HG03354 (cell line): ENCODE measurements around the gene VSNL1.
A peak's percentile ranks its signal among the peaks of the same experiment; 100 is the strongest.

Experiments used
- ATAC-seq: cut with Tn5 transposase; IDR thresholded peaks from one replicate; pipeline ENCODE4 v1.9.1; 2021; ENCODE audit warnings: mild to moderate bottlenecking; ENCODE audit not compliant: unreplicated experiment, poor library complexity, severe bottlenecking

Gene VSNL1

GRCh38 chr2:17578466-17578928, 38.0 kb downstream of the VSNL1 start:
- peak; percentile 53 for ATAC-seq

- no peak for ATAC-seq
Measured at GRCh38 chr2:17579605-17580318, 39.3 kb downstream of the VSNL1 start.

GRCh38 chr2:17580319-17580715, 39.8 kb downstream of the VSNL1 start:
- ATAC-seq: no peak

- ATAC-seq: no peak
Measured at GRCh38 chr2:17581831-17582230, 41.3 kb downstream of the VSNL1 start.

GRCh38 chr2:17583166-17583565, 42.7 kb downstream of the VSNL1 start:
- ATAC-seq: no peak

GRCh38 chr2:17583646-17584045, 43.1 kb downstream of the VSNL1 start:
- no peak for ATAC-seq

- ATAC-seq: no peak
Measured at GRCh38 chr2:17584689-17585088, 44.2 kb downstream of the VSNL1 start.

GRCh38 chr2:17587469-17587868, 47.0 kb downstream of the VSNL1 start:
- no peak for ATAC-seq

- no peak for ATAC-seq
Measured at GRCh38 chr2:17588031-17588430, 47.5 kb downstream of the VSNL1 start.

GRCh38 chr2:17589406-17590035, 49.0 kb downstream of the VSNL1 start:
- ATAC-seq: no peak

GRCh38 chr2:17590342-17590911, 49.9 kb downstream of the VSNL1 start:
- ATAC-seq: no peak

GRCh38 chr2:17591846-17592245, 51.4 kb downstream of the VSNL1 start:
- no peak for ATAC-seq

- ATAC-seq: no peak
Measured at GRCh38 chr2:17592731-17593409, 52.4 kb downstream of the VSNL1 start.

GRCh38 chr2:17593445-17593840, 52.9 kb downstream of the VSNL1 start:
- no peak for ATAC-seq

GRCh38 chr2:17593841-17594491, 53.5 kb downstream of the VSNL1 start:
- no peak for ATAC-seq

GRCh38 chr2:17594533-17595401, 54.3 kb downstream of the VSNL1 start:
- no peak for ATAC-seq

GRCh38 chr2:17599617-17600016, 59.1 kb downstream of the VSNL1 start:
- no peak for ATAC-seq

- no peak for ATAC-seq
Measured at GRCh38 chr2:17600556-17601204, 60.2 kb downstream of the VSNL1 start.

- no peak for ATAC-seq
Measured at GRCh38 chr2:17604050-17604449, 63.6 kb downstream of the VSNL1 start.
